Measurements from ENCODE around the gene ZNF804B. TPM values are rescaled to one million over a fixed set of nuclear protein-coding genes. Genes with fewer than 3 reads are reported as not detected.

ZNF804B gene
- total and polyA plus RNA-seq, 9 of the 15 experiments (the other 6 are each of a cell fraction or from before 2014, with no cell fraction given), result 0.04 to 0.22 (median 0.09) TPM; not detected in 6

GRCh38 chr7:88942815-88943501 lies 183.5 kb downstream of the ZNF804B start:
- BruUV-seq (replicated peaks), result no TSS peak
- POLR2A ChIA-PET, result no interaction called here
- no peaks in the 10 kb centered on the region; the same call in 1 of the 2 replicates for H3K9me3 ChIP-seq (replicated peaks; ENCODE audit: control insufficient read depth, insufficient read depth, low read depth, low read length)
- TF ChIP-seq ZNF217 (CRISPR knock-in tag; IDR thresholded peaks at IDR 0.05) (no peak), MITF (IDR thresholded peaks at IDR 0.05) (no peak), SAFB (IDR thresholded peaks at IDR 0.05; ENCODE audit: borderline replicate concordance, low read depth, low read length) (no peak)
- TF ChIP-seq, protein P1, sequence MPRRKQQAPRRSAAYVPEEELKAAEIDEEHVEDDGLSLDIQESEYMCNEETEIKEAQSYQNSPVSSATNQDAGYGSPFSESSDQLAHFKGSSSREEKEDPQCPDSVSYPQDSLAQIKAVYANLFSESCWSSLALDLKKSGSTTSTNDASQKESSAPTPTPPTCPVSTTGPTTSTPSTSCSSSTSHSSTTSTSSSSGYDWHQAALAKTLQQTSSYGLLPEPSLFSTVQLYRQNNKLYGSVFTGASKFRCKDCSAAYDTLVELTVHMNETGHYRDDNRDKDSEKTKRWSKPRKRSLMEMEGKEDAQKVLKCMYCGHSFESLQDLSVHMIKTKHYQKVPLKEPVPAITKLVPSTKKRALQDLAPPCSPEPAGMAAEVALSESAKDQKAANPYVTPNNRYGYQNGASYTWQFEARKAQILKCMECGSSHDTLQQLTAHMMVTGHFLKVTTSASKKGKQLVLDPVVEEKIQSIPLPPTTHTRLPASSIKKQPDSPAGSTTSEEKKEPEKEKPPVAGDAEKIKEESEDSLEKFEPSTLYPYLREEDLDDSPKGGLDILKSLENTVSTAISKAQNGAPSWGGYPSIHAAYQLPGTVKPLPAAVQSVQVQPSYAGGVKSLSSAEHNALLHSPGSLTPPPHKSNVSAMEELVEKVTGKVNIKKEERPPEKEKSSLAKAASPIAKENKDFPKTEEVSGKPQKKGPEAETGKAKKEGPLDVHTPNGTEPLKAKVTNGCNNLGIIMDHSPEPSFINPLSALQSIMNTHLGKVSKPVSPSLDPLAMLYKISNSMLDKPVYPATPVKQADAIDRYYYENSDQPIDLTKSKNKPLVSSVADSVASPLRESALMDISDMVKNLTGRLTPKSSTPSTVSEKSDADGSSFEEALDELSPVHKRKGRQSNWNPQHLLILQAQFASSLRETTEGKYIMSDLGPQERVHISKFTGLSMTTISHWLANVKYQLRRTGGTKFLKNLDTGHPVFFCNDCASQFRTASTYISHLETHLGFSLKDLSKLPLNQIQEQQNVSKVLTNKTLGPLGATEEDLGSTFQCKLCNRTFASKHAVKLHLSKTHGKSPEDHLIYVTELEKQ (CRISPR knock-in tag; IDR thresholded peaks at IDR 0.05), result no peak
- DNase-seq (ENCODE audit: extremely low read depth in 1 of 4, low spot score in 3 of 4), result no peak
- no peak for ATAC-seq
- H3K9ac ChIP-seq (ENCODE audit: insufficient read depth in 1 of 2, low read depth in 2 of 2, low read length in 2 of 2), result no peak overlapping the region
- H3K9me1 ChIP-seq (ENCODE audit: control insufficient read depth, insufficient read depth, low read length), result no peaks in the 10 kb centered on the region
- in situ Hi-C loops (cut with MboI) (no loop called here), intact Hi-C loops (cut with micrococcal nuclease) (no loop called here)
- no peak overlapping the region for H2AFZ ChIP-seq (ENCODE audit: low read depth, low read length)
- H3K27ac ChIP-seq (ENCODE audit: extremely low read depth, low read depth, low read length), result no peak overlapping the region
- H4K20me1 ChIP-seq (replicated peaks; ENCODE audit: control insufficient read depth, insufficient read depth, low read length), result no peaks in the 10 kb centered on the region
- no peaks in the 10 kb centered on the region for H3K4me1 ChIP-seq (replicated peaks in 1 of 2; ENCODE audit: control insufficient read depth in 2 of 2, insufficient read depth in 2 of 2, low read length in 2 of 2)
- no peaks in the 10 kb centered on the region for H3K79me2 ChIP-seq (ENCODE audit: control insufficient read depth, insufficient read depth, low read length)
- no peak overlapping the region for H3K4me2 ChIP-seq (ENCODE audit: insufficient read depth, low read length)
- H3K4me3 ChIP-seq, result no peak overlapping the region
- CTCF ChIA-PET (ENCODE audit: low intra/inter-chr PET ratio), result no interaction called here
- 0% methylated on average over 2 of the region's 2 CpGs for WGBS (ENCODE audit: insufficient coverage, low coverage, missing lambda C conversion rate)
- H3K36me3 ChIP-seq (ENCODE audit: control insufficient read depth, insufficient read depth, low read length), result no peaks in the 10 kb centered on the region
- no peak for FAIRE-seq
- no peaks in the 10 kb centered on the region for H3K27me3 ChIP-seq (ENCODE audit: control insufficient read depth in 2 of 2, insufficient read depth in 2 of 2, low read length in 2 of 2)

Measured in K562 (cell line).